ENCODE data around the gene WWP2.
"Not testable (repeated sequence)": the region's sequence is repeated elsewhere in the genome, so short reads cannot be mapped to it uniquely, and the experiment has no call there.

The WWP2 gene

DNA sequence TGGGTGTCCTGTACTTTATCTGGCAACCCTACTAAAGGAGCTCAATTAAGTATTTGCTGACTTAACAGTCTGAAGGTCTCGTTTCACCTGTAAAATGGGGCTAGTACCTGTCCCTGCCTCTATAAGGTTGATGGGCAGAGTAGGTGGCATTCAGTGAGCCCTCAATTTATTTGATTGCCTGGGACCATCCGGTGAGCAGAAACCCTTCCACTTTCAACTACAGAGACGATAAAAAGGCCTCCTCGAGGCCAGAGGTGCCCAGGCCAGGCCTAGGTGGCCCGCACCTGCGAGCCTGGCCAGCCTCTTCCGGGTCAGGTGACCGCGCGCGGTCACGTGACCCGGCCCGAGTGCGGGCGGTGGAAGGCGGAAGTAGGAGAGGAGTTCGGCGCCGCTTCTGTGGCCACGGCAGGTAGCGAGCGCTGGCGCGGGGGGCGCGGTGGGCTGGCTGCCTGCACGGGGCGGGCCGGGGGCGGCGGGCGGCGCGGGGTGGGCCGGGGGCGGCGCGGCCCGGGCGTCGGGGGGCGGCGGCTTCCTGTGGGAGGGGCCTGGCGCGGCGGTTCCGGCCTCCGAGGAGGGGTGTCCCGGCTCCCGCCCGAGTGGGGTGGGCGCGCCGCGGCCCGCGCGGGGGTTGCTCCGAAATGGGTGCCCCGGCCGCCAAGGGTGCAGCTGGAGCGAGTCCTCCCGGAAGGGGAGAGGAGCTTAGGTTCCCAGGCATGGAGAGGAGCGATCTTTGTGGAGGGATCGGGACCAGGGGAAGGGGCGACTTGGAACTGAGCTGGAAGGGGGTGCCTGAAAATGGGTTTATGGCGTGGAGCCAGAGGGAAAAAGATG is at the start of gene WWP2:
Gene WWP2 (plus strand): TSS at position 350 of the 831 bp plus-strand sequence. CDS start 24,679 bp downstream, outside the sequence.
- DNase-seq (ENCODE audit: low read depth): peak; percentile 68

DNA sequence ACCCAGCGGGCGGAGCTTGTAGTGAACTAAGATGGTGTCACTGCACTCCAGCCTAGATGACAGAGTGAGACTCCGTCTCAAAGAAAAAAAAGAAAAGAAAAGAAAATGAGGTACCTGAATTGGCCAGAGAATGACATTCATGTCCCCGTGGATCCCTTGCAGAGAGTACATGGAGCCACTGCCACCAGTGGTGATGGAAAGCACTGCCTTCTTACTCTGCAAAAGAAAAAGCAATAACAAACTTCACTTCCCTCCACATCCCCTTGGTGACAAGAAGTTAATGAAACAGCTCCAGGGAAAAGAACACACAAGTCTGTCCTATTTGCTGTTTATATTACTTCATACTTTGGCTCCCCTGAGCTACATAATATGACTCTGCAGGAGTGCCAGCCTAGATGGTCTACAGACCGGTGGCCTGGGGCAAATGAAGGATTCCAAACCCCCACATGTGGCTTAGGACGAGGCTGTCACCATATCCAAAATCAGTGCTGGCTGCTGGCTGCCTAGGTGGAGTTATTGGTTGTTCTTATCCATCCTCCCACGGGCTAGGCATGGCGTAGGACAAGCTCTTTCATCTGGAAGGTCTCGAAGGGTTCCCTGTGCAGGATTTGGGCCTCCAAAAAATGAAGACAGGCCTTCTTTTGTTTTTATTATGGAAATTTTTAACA is 49.1 kb upstream of the WWP2 start:
- no peak for DNase-seq (ENCODE audit: low read depth)

DNA sequence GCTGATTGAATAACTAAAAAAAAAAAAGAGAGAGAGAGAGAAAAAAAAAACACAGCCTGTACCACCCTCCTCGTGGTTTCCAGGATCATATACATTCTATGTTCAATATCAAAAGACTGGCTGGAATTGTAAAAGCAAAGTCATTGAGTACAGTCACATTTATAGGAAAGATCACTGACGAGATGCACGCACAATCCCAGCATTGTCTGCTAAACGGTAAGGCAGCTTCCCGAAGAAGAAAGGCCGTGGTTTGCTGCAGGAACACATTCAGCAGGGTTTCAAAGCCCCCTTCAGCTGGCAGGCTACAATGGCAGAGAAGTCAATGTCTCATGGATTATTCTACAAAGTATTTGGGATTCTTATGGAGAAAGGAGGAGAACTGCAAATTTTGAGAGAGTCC is 45.1 kb upstream of the WWP2 start:
- DNase-seq (ENCODE audit: low read depth): no peak

GRCh38 chr16:69718111-69718764 is 43.9 kb upstream of the WWP2 start:
- no peak for DNase-seq (ENCODE audit: low read depth)

DNA sequence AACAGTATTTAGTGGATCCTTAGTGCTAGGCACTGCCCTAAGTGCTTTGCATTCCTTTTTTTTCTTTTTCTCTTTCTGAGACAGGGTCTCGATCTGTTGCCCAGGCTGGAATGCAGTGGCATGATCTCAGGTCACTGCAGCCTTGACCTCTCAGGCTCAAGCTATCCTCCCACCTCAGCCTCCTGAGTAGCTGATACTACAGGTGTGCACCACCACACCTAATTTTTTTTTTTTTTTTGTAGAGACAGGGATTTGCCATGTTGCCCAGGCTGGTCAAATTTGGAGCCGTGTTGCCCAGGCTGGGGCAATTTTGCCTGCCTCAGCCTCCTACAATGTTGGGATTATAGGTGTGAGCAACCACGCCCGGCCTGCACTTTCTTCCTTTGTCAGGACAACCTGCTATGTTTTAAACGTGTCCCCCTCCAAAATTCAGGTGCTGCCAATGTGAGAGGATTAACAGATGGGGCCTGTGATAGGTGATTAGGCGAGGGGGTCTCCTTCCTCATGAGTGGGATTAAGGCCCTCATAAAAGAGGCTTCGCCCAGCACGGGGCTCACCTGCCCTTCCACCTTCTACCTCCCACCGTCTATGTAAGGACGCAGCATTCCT is 41.2 kb upstream of the WWP2 start:
- DNase-seq (ENCODE audit: low read depth): no peak

DNA sequence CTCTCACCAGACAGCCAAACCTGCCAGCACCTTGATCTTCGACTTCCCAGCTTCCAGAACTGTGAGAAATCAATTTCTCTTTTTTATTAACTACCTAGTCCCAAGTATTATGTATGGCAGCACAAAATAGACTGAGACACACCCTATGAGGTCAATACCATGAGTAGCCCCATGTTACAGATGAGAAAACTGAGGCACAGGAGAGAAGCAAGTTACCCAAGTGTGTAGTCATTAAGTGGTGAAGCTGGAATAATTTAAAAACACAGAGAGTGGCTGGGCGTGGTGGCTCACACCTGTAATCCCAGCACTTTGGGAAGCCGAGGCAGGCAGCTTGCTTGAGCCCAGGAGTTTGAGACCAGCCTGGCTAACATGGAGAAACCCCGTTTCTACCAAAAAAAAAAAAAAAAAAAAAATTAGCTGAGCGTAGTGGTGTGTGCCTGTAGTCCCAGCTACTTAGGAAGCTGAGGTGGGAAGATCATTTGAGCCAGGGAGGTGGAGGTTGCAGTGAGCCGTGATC is 40.6 kb upstream of the WWP2 start:
- no peak for DNase-seq (ENCODE audit: low read depth)

GRCh38 chr16:69724414-69724873 is 37.7 kb upstream of the WWP2 start:
- no peak for DNase-seq (ENCODE audit: low read depth)

- DNase-seq (ENCODE audit: low read depth): peak; percentile 39
Observed at GRCh38 chr16:69724981-69725479, 37.1 kb upstream of the WWP2 start.

DNA sequence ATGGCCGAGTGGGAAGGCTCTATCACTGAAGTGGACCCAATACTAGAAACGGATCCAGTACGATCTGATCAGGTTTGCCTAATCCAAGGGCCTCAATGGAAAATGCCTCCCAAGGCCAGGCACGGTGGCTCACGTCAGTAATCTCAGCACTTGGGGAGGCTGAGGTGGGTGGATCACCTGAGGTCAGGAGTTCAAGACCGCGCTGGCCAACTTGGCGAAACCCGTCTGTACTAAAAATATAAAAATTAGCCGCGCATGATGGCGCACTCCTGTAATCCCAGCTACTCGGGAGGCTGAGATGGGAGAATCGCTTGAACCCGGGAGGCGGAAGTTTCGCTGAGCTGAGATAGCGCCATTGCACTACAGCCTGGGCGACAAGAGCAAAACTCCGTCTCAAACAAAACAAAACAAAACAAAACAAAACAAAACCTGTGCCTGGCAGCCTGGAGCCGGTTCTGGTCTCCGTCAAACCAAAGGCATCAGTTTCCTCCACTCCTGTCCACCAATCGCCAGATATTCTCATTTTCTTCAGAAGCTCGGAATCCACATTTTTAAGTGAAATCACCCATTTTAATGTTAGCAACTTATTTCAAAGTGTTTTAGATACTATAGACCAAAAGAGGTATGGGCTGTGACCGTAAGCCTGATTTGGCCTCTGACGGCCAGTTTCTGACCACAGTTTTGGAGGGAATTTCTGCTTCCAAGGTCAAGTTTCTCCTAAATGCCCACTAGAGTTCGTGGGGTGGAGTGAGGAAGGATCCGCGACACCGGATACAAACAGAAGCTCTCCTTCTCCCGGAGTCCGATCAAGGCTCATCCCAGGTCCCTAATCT is 36.4 kb upstream of the WWP2 start:
- no peak for DNase-seq (ENCODE audit: low read depth)

GRCh38 chr16:69726313-69727060 is 35.6 kb upstream of the WWP2 start, which contains the start of gene NQO1:
NQO1 (minus strand) TSS chr16:69726560; CDS start chr16:69726439, 121 bp downstream.
- peak; percentile 100 for DNase-seq (ENCODE audit: low read depth)

GRCh38 chr16:69727916-69728270 is 34.2 kb upstream of the WWP2 start:
- no peak for DNase-seq (ENCODE audit: low read depth)

- not testable (repeated sequence) for DNase-seq (ENCODE audit: low read depth)
Observed at GRCh38 chr16:69729030-69729429, 33.1 kb upstream of the WWP2 start.

DNA sequence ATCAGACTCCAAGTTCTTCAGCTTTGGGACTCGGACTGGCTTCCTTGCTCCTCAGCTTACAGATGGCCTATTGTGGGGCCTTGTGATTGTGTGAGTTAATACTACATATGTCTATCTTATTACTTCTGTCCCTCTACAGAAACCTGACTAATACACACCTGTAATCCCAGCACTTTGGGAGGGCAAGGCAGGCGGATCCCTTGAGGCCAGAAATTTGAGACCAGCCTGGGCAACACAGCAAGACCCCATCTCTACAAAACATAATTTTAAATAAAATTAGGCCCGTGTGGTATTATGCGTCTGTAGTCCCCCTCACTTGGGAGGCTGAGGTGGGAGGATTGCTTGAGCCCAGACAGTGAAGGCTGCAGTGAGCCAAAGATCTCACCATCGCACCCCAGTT is 30.9 kb upstream of the WWP2 start:
- not testable (repeated sequence) for DNase-seq (ENCODE audit: low read depth)

- no peak for DNase-seq (ENCODE audit: low read depth)
Observed at GRCh38 chr16:69732101-69732500, 30.0 kb upstream of the WWP2 start.

GRCh38 chr16:69741519-69741918 is 20.6 kb upstream of the WWP2 start:
- peak; percentile 48 for DNase-seq (ENCODE audit: low read depth)

GRCh38 chr16:69741951-69742904 is 19.9 kb upstream of the WWP2 start:
- DNase-seq (ENCODE audit: low read depth): peak; percentile 70

DNA sequence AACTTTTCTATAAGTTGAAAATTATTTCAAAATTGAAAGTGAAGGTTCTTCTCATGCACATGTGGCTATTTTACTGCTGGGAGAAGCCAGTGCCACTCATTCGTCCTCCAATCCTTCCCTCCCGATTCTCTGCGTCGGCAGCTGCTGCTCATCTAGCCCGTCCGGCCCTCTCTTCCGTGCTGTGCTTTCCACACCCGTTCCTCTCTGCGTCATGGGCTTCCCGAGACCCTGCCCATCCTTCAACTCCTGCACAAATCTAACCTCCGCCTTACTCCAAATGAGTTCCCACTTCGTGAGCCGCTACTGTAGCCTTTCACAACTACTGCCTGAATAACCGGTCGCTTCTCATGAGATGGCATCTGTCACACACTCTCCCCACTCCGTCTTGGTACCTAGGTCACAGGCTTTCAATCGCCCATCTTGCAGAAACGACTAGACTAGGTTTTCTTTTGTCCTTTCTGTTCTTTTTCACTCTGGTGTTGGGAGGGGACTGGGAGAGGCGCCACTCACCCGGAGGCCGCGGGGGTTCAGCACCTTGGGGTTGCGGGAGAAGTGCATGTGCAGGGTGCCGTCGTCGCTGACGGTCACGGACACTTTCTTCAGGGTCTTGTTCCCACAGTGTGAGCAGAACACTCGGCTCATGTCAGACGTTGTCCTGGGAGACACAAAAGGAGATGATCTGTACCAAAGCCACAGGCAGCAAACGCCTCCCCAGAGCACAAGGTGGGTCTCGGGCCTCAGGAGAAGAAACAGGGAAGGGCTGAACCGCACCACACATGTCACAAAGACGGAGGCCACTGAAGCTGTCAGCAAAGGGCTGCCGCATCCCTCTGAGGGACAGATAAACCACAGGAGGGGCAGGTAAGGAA is 17.5 kb upstream of the WWP2 start:
- DNase-seq (ENCODE audit: low read depth): no peak

DNA sequence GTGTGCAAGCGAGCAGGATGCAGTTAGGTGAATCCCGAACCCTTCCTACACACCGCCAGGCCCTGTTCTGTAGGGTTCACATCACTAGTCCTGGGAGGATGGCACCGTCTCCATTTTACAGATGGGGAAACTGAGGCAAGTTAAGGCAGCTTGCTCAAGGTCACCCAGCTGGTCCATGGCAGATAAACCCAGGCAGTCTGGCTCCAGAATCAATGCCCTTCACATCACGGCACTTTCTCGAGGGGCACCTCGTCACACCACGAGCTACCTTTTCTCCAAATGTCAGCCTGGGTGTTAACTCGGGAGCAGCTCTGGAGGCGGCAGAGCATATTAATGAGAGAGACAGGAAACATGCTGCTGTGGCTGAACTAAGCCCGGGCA is 16.9 kb upstream of the WWP2 start:
- DNase-seq (ENCODE audit: low read depth): no peak

Data from EH (cell line).